VCaP (cell line): ENCODE measurements around the gene SLC26A4.

Experiments
- H3K27ac ChIP-seq: fragments of 450-650 bp; 2 replicates; pipeline ENCODE4 v1.5.1; 2017
- TF ChIP-seq, protein P1 (sequence below): fragments of 450-650 bp; conservative IDR thresholded peaks from 2 replicates; pipeline ENCODE4 v1.5.1; 2017; ENCODE audit warnings: mild to moderate bottlenecking, moderate library complexity

SLC26A4 gene

DNA sequence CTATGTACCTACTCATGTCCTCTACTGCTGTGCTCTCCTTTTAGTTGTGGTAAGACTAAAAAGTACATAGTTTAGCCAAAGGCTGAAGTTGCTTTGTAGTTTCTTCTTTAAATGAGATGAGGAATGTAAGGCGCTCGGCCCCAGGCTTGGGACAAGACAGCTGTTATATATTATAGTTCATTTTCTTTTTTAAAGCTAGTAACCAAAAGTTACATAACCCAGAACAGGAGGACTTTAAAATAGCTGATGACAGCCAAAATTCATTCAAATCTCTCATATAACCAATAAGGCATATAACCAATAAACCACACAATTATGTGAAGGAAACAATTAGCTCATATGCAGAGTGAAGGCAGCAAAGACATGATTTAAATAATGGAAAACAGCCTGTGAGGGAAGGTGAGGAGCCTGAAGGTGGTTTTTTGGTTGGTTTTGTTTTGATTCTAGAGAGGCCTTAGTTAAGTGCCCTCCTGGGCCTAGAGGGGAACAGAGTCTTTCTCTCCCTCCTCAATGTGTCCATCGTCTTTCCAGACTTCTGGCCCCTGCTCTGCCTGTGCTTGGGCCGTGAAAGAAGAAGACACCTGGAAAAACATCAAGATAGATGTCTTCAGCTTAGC, 35.8 kb downstream of the SLC26A4 start:
- TF ChIP-seq, protein P1, sequence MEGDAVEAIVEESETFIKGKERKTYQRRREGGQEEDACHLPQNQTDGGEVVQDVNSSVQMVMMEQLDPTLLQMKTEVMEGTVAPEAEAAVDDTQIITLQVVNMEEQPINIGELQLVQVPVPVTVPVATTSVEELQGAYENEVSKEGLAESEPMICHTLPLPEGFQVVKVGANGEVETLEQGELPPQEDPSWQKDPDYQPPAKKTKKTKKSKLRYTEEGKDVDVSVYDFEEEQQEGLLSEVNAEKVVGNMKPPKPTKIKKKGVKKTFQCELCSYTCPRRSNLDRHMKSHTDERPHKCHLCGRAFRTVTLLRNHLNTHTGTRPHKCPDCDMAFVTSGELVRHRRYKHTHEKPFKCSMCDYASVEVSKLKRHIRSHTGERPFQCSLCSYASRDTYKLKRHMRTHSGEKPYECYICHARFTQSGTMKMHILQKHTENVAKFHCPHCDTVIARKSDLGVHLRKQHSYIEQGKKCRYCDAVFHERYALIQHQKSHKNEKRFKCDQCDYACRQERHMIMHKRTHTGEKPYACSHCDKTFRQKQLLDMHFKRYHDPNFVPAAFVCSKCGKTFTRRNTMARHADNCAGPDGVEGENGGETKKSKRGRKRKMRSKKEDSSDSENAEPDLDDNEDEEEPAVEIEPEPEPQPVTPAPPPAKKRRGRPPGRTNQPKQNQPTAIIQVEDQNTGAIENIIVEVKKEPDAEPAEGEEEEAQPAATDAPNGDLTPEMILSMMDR, result no peak
- peak overlapping the region; percentile 45 for H3K27ac ChIP-seq

DNA sequence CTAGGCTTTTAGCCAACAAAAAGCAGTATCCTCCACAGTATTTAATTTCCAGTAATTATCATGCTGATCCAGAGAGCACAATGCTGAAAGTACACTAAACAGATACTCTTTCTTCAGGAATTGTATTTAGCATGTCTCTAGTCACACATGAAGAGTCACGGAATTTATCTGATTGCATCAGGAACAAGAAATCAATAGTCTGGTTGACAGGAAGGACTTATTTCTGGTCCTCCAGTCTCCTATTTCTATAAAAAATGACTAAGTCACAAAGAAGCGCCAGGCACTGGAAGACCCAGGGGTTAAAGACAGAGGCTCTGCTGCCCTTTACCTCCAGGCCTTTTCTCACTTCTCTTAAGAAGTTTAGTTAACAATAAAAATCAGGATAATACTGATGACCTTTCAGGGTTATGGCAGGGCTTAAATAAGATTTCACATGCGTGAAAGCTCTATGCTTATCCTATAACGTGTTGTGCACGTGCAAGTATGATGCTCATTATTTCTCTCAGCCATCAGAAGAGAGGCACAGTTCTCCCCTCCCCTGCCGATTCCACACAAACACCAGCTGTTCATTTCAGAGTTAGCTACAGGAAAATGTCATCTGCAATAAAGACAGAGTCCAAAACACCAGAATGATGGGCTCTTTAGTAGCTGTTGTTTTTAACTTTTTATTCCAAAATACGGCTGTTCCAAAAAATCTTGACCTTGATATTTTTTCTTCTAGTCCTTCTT, 36.9 kb downstream of the SLC26A4 start:
- peak overlapping the region; percentile 45 for H3K27ac ChIP-seq
- TF ChIP-seq, protein P1, result no peak

DNA sequence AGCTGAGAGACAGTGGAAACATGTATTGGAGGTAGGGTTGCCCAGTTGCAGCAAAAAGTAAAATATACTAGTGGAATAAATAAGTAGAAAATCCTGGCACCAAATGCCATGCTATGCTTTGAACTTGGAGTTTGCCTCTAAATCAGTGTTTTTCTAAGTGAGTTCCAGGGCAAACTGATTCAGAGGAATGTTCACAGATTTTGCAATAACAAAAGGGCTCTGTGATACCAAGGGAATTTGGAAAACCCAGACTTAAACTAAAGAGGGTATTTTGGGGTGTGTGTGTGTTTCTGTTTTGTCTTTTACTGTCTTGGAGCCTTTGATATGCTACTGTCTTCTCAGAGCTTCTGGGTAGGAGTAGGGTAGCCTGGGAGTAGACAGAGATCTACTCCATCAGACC, 39.9 kb downstream of the SLC26A4 start:
- TF ChIP-seq, protein P1, result no peak
- no peak overlapping the region for H3K27ac ChIP-seq

DNA sequence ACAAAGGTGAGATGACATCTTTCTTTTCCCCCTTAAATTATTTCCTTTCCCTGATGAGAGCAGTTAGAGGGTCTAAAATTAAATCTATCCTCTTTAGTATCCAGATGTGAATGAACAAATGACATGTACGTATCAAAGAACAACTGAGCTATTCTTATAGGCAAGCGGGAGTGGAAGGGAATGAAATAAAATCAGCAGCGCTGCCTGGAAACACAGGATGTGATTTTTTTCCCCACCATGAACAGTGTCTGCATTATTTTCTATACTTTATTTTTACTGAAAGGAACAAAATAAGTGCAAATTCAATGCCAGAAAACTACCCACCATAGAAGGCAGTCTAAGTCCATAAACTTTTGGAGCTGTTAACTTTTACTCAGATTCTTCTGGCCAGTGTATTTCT, 40.6 kb downstream of the SLC26A4 start:
- TF ChIP-seq, protein P1, result no peak
- H3K27ac ChIP-seq, result no peak overlapping the region

DNA sequence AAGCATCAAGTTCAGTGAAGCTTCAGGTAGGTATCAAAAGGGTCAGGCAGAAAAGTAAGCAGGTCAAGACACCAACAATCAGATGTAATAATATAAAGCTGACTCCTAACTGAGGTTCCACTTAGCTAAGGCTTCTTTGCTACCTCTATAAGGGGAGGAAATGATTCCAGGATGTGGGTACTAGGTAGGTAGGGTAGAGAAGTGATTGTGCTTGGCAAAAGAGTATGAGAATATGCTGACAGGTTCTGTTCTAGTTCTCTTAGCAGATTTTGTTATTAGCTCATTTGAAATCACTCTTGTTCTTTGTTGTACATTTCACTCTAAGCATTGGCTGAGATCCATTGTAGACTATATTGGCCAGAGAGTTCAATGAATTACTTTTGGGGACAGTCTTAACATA, 42.6 kb downstream of the SLC26A4 start:
- TF ChIP-seq, protein P1, result no peak
- H3K27ac ChIP-seq, result no peak overlapping the region

DNA sequence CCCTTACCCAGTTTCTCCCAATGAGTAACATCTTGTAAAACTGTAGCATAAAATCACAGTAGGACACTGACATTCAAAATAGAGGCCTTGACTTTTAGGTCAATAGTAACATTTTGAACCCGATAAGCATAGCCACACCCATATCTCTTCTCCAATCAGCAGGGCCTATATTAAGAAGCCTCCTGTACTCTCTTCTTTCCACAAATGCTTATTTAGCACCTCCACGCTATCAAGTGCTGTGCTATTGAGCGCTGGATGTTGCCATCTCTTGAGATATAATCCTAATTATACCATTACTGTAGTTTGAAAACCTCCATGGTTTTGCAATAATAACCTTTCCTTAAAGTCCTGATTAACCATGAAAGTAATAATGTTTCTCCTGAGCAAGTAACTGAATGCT, 43.2 kb downstream of the SLC26A4 start:
- TF ChIP-seq, protein P1, result no peak
- no peak overlapping the region for H3K27ac ChIP-seq

DNA sequence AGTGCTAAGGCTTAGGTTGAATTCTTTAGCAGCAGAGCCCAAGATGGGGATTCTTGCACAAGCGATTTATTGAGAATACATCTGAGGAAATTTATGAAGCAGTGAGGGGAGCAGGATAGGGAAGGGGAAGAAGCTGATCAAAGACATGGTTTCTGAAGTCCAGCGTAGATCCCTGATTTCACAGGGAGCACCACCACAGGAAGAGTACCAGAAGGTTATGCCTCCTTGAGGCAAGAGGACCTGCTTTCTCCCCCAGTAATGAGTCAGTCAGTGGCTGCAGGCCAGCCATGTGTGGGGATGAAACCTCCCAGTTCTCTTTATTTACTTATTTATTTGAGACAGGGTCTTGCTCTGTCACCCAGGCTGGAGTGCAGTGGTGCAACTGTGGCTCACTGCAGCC, 48.3 kb downstream of the SLC26A4 start:
- no peak overlapping the region for H3K27ac ChIP-seq
- TF ChIP-seq, protein P1, result no peak
